ENCODE results near the gene TMEM131.
"Not testable (repeated sequence)": the region's sequence is repeated elsewhere in the genome, so short reads cannot be mapped to it uniquely, and the experiment has no call there.

TMEM131 gene

DNA sequence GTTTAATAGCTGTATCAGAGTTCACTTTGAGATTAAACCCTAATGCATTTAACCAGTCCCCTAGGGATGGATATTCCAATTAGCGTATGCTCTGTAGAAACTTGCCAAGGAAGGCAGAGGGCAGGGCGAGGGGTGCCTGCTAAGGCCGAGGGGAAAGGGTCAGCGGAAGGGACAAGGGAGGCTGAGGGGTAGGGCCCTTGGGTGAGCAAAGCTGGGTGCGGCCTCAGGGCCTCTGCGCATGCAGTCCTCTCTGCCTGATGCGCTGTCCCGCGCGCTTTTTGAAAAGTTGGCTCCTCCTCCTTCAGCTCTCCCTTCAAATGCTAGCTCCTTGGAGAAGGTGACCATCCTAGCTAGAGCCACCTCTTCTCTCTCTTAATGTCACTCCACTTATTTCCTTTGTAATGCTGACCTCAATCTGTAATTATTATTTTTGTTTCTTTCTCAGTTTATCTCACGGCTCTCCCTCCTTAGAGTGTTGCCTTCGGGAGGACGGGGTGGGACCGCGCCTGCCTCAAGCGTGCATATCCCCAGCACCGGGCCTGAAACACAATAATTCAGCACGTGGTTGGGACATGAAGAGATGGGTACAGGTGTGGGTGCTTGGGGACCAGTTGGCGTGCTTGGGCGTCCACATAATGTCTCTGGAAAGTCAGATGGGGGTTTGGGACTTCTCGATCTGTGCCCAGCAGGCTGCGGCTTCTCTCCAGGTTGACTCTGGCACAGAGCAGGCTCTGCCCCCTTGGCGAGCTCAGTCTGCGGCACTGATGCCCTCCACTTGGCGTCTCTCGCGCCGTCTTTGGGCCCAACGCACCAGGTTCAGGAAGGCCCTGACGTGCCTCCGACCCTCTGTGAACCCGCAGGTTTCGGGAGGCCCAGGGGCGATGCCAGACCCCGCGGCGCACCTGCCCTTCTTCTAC is 272.3 kb downstream of the TMEM131 start:
- DNase-seq (ENCODE audit: low spot score) = no peak

DNA sequence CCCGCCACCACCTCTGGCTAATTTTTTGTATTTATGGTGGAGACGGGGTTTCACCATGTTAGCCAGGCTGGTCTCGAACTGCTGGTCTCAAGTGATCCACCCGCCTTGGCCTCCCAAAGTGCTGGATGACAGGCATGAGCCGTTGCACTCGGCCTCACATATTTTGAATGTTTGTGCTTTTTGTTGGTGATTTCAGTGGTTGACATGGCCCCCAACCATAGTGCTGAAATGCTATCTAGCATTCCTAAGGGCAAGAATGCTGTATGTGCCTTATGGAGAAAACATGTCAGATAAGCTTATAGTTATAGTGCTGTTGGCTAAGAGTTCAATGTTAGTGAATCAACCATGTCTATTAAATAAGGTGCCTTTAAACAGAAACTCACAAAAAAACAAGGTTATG is 273.5 kb downstream of the TMEM131 start:
- DNase-seq (ENCODE audit: low spot score) = no peak

DNA sequence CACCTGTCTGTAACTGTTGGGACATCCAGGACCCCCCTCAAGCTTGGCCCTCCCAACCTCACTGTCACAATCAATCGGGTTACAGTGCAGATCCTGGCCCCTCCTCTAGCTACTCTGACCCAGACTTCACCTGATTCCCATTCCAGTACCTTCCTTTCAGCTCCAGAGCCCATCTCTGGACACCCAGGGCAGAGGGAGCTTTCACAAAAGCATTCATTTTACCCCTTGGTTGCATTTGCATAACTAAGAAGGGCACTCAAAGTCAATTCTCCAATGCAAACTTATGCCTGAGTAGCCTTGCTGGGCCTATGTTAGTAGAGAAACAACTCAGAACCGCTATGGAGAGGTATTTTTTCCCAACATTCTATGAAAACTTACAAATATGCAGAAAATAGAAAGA is 275.0 kb downstream of the TMEM131 start:
- DNase-seq (ENCODE audit: low spot score) = no peak

DNA sequence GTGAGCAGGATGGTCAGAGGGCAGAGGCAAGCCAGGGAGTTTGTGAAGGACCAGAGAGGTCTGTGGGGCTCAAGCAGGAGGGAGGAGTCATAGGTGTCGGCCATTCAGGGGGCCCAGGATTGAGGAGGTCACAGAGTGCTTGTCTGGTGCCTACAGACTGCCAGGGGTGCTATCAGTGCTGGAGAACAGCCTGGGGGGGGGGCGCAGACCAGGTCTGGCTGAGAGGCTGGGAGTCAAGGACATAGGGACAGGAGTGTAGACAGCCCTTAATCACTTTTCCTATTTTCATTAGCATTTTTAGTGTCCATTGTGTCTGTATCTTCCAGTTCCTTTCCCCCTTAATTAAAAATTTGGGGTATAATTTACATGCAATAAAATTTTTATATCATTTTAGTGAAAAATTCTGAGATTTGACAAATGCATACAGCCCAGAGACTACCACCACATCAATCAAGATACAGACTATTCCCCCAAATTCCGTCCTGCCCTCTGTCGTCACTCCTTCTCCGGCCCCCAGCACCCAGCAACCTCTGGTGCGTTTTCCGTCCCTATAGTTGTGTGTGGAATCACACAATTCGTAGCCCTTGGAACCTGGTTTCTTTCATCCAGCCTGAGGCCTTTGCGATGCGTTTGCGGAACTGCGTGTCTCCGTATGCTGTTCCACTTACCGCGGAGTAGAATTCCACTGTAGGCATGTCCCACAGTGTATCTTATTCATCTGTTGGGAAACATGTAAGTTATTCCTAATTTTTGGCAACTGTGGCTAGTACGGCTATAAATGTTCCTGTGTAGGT is 276.2 kb downstream of the TMEM131 start:
- DNase-seq (ENCODE audit: low spot score) = no peak

DNA sequence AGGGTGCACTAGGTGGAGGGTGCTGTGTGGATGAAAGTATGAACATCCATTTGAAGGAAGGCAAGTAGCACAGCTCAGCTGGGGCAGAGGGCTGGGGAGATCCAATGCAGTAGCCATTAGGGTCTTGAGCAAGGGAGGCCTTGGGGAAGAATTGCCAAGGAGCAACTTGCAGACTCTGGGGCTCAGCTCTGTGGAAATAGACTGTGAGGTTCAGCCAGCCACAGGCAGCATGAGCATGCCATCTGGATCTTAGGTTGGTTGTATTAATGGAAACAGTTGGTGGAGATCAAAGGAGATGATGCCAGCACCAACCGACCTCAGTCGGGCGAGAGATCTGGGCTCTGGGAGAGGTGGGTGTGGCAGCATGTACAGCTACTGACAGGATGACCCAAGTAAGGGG is 276.8 kb downstream of the TMEM131 start:
- DNase-seq (ENCODE audit: low spot score) = no peak

DNA sequence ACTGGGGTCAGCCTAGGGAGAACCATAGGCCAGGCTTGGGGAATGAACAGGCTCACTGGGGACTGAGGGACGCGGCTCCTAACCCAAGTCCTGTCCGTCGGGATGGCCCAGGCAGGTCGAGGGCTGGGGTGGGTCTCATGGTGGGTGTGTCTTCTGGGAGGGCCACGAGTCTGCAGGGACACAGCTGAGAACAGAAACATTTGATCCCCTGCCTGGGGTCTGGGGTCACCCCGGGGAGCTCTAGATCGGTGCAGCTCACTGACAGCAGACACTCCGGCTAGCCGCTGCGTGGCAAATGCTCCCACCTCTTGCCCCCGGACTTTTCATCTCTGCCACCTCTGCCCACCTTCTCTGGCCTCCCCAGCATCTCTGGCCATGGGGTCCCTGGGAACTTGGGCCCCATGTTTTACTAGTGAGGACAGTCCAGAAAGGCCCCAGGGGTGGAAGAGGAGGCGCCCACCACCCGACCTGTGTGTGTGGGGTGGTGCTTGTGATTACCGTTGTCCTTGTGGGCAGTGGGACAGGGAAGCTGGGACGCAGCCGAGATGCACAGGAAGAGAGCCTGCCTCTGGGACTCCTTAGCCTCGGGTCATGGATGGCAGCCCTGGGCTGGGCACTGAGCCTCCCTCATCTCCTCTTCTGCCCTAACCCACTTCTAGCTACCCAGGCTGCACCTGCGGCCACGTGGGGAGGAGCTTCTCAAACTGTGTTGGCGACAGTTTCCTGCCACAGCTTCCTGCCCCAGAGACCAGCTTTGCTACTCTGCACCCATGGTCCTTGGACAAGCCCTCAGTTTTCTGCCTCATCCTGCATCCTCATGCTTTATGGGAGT is 277.5 kb downstream of the TMEM131 start:
- DNase-seq (ENCODE audit: low spot score) = no peak

DNA sequence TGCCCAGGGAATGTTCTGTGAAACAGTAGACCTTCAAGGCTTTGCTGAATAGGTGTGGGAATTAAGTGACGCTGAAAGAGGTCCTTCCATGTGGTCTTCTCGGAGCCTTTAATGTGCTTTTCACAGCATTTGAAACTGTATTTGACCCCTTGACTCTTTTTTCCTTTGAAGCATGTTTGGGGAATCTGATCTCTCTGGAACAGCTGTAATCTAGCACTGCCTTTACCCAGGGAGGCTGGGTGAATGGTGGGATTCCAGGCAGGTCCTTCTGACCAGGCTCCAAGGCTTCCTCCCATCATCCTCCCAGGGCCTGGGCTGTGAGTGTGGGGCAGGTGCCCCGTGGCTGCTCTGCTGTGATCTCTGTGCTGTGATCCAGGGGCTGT is 278.1 kb downstream of the TMEM131 start:
- DNase-seq (ENCODE audit: low spot score) = no peak

DNA sequence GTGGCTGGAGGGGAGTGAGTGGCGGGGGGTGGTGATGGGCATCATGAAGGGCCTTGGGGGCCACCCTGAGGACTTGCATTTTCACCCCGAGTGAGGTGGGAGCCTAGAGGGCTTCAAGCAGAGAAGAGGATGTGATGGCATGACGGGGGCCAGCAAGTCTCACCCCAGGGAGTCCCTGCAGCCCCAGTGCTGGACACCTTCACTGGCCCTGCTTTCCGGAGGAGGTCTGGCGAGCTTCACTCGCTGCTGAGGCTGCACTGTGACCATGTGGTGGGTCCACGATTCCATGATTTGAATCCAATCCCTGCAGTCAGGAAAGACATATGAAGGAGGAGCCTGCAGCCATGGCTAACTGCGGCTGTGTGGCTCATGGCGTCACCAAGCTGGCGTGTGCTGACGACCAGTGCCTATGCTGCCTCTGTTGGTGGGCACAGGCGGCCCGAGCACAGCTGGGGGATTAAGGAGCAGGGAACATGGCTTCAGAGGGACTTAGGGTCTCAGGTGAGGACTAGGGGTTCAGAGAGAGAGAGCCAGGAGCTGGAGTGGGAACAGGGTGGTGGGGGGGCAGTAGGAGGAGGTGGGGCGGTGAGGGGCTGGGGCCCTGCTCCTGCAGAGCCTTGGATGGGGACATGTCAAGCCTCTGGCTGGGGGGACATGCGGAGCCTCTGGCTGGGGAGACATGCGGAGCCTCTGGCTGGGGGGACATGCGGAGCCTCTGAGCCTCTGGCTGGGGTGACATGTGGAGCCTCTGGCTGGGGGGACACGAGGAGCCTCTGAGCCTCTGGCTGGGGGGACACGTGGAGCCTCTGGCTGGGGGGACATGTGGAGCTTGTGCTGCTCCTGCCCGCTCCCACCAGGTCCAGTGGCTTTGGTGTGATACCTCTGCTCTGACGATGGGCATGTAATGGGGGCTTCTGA is 278.8 kb downstream of the TMEM131 start:
- no peak for DNase-seq (ENCODE audit: low spot score)

DNA sequence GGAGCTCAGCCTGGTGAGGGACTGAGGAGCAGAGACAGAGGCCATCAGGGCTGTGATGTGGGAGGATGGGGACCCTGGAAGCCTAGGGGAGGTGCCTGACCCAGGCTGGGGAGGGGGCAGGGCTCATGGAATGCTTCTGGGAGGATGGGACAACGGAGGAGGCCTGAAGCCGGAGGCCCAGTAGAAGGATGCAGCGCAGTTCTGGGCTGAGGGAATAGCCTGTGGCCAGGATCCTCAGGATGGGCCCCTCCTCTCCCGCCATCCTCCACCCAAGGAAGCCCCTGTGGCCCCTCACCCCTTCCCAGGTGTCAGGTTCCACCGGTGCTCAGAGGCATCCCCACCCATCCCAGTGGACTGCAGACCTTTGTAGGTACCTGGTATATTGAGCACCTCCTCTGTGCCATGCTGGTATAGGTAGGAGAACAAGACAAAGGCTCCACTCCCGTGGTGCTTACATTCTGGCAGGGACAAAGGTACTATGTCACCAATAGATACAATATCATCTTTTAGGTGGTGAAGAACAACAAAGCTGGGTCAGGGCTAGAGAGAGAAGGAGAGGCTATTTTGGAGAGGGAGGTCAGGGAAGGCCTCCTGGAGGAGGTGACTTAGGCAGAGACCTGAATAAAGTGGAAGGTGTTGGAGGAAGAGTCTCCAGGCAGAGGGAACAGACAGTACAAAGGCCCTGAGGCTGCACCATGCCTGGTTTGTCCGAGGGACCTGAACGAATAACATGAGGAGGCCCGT is 279.6 kb downstream of the TMEM131 start:
- no peak for DNase-seq (ENCODE audit: low spot score)

DNA sequence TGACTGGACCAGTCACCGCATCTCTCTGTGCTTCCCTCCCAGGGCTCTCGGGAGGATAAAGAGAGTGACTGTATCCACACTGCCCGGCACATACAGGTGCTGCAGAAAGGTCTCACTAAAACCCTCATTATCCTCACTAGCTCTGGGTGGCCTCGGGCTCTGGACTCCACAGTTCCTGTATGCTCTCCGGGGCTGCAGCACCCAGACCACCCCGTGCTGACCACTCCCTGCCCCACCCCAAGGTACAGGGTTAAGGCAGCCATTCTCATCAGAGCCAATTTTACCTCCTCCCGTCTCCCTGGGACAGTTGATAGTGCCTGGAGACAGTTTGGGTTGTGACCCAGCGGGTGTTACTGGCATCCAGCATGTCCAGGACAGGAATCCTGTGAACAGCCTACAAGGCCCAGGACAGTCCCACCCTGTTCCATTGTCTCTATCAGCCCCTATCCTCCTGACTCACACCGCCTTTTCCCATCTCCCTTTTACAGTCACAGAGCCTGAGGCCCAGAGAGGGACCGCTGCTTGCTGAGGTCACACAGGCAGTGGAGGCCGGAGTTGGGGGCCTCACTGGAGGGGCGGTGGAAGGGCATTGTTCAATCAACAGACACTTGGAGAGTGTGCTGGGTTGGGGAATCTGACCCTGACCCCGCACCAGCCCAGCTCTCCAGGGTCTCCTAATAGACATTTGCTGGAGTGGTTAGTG is 280.6 kb downstream of the TMEM131 start:
- no peak for DNase-seq (ENCODE audit: low spot score)

DNA sequence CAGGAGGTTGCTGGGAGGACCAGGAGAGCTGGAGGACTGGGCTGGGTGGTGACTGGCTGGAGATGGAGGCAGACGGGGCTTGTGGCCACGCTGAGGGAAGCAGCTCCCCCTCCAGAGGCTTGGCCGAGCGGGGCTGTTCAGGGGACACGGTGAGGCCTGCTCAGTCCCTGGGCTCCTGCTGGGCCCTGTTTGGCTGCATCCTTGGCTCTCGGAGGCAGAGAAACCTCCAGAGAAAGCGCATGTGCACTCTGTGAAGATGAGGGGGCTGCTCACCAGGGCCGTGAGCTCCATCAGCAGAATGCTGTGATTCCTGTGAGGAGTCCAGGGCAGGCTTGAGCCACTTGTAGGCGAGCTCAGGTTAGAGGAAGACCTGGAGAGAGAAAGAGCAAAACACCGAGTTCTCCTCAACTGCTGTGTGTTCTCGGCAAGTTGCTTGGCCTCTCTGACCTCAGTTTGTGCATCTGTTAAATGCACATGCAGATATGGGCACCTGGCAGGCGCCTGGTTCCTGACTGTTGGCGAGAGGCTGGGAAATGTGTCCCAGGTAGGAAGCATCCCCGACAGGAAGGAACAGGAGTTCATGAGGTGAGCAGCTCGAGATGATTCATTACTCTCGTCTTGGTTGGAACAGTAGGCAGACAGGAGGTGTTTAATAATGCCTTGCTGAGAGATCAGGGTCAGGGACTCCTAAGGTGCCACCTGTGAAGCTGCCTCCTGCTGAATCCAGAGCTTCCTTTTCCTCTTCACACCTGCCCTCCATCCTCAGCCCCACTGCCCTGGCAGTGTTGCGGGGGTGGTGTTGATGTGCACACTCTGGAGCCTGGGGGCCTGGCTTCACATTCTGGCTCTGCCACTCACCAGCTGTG is 281.4 kb downstream of the TMEM131 start:
- DNase-seq (ENCODE audit: low spot score) = no peak

DNA sequence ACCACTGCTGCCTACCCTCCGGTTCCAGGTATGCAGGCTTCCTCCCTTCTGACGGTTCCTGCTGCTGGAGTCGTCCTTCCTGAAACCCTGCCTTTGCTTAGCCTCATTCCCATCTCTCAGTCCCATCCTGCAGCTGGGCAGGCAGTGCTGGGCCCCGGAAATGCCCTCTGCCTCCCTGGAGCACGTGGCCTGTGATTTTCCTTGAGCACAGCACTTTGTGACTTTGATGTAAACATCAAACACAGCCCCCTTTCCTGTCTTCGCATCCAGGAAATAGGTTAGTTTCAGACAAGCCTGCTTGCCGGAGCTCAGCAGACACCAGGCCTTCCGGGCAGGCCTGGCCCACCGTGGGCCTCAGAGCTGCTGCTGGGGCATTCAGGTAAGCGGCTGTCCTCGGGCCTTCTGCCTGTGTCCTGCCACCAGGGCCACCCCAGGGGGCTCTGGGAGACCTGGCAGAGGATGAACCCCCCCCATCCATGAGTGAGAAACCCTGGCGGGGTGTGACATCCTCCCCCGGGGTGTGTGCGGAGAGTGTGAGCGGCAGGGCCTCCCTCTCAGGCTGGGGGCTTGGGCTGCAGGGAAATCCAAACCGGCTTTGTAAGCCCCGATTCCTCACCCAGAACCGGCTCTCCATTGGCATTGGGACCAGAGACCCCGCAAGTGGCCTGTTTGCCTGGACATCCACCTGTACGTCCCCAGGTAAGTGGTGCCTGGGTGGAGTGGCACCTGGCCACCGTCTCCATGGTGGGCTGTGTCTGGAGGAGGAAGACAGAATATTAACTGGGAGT is 282.3 kb downstream of the TMEM131 start, which contains the start of gene ZAP70:
Gene ZAP70, plus strand, starts transcription at position 281 of the 788 bp plus-strand sequence. CDS start 10,461 bp downstream, outside the sequence.
- DNase-seq (ENCODE audit: low spot score) = no peak

DNA sequence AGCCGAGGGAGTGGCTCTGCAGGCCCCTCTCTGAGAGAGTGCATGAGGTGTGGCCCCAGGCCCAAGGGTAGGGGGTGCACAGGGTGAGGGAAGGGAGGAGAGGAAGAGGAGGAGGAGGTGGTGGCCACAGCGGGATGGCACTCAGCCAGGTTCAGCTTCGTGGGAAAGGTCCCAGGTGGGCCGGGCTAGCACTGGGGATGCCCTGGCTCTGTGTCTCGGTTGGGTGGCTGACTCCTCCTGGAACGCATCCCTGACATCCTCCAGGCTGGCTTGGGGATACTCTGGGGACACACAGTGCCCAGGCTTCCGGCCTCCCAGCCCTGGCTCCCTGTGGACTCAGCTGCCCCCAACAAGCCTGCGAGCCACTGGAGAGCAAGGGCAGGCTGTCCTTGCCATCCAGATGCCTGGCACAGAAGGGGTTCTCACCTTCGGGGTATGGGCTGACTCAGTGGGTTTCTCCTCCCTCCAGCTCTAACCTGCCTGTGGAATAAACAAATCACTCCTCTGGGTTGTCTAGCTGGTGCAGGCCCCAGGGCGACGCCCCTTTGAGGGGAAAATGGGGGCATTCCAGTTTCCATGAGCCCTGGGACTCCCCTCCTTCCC is 283.0 kb downstream of the TMEM131 start:
- DNase-seq (ENCODE audit: low spot score) = no peak

DNA sequence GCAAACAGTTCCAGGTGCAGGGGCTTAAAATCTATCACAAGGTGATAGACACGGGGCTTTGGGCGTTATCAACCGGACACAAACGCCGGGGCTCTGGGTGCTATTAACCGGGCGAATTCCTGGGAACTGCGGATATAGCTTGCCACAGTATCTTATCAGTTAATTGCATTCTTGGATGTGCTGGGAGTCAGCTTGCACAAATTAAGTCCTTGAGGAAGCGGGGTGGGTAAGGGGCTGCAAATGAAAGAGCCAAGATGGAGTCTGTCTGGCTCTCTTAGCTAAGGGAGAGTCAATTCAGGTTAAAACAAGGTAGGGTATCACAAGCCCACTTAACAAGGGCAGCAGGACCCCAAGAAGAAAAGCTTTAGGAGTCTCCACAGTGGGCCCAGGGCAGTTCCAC is 283.6 kb downstream of the TMEM131 start:
- not testable (repeated sequence) for DNase-seq (ENCODE audit: low spot score)

DNA sequence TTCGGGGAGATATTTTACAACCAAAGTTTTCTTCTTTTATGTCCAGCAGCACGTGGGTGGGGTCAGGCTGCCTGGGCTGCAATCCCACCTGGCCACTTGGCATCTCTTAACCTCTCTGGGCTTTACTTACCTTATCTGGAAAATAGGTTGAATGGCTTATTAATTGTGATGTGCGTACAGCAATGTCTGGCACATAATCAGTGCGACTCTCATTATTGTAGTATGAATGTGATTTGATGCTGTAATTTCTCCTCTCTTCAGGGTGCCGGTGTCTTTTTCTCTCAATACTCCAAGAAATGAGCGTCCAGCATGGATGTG is 284.4 kb downstream of the TMEM131 start:
- no peak for DNase-seq (ENCODE audit: low spot score)

DNA sequence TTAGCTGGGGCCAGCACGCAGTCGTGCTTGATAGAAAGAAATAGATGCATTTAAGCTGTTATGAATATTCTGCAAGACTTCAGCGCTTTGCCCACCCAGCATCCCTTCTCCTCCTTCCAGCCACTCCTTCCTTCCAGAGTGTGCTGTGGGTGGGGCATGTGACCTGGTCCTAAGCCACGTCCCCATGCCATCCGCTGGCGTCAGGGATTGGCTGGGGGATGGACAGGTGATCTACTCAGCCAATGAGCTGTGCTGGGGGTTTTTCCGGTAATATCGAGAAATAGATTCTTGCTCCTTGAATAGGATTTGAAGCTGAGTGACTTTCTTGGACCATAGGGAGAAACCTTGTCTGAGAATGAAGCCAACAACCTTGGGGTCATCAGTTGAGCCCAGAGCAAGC is 287.1 kb downstream of the TMEM131 start:
- DNase-seq (ENCODE audit: low spot score) = no peak

DNA sequence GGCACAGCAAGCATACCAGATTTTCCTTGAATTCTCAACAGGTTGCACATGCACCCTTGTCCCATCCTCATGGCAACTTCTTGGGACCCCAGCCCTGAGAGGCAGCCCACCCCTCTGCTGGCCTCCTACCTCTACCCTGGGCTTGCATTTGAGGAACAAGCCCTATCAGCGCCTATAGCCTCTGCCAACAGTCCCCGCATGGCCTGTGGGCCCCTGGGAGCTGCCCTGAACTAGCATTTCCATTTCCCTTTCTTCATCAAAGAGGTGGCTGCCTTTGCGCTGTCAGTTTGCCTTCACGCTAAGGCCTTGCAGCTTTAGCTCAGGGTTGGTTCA is 287.7 kb downstream of the TMEM131 start:
- DNase-seq (ENCODE audit: low spot score) = no peak

Measured in HuH-7.5 (cell line).